Upper lobe of left lung (tissue), 4 donors: ENCODE results near the gene DLG2.

Source experiments
- CTCF ChIP-seq, 6 experiments: fragments of 450-650 bp in 4 of 6; fragments of 200-600 bp in 2 of 6; sonication (generic) in 2 of 6; IDR thresholded peaks; one replicate each; pipeline ENCODE4 v1.5.1; 2016 to 2019; ENCODE audit warnings: antibody characterized with exemption in 6 of 6
- POLR2AphosphoS5 ChIP-seq, 2 donors: sonication (generic); formaldehyde crosslinking; IDR thresholded peaks; one replicate each; pipeline ENCODE4 v1.5.1; 2017; ENCODE audit warnings: antibody characterized with exemption in 2 of 2

- TF ChIP-seq CTCF (IDR thresholded peaks at IDR 0.05) (peak in 2 of 6 experiments; percentile 4 to 14), POLR2AphosphoS5 (IDR thresholded peaks at IDR 0.05) (peak in 1 of 2 donors; percentile 17)
Measured at GRCh38 chr11:84249344-84250135, 1377.6 kb downstream of the DLG2 start.
